GM13976 (cell line): ENCODE measurements around the gene PACSIN3.

Experiments
- DNase-seq: peaks from one replicate; pipeline ENCODE4 v3.0.0; 2012; ENCODE audit warnings: low spot score
- CTCF ChIP-seq: IDR thresholded peaks from 2 replicates; pipeline ENCODE4 v1.5.1; 2012; ENCODE audit warnings: borderline replicate concordance, mild to moderate bottlenecking; ENCODE audit not compliant: insufficient read depth; ENCODE audit errors: extremely low read depth, missing control alignments, control extremely low read depth
- in situ Hi-C: fragments of 300-500 bp; cut with MboI; formaldehyde crosslinking; loops from one replicate; pipeline ENCODE4 v1.12.0; 2022; ENCODE audit warnings: low sequenced_read_pairs, mixed read lengths, inconsistent platforms; ENCODE audit not compliant: unreplicated experiment

PACSIN3 gene

GRCh38 chr11:47161134-47161854 lies 24.9 kb downstream of the PACSIN3 start:
- in situ Hi-C loops = no loop called here
- DNase-seq = peak; percentile 88
- TF ChIP-seq CTCF = peak; percentile 81

- in situ Hi-C loops = no loop called here
- no peak for DNase-seq
- no peak for TF ChIP-seq CTCF
Measured at GRCh38 chr11:47160753-47161133, 25.5 kb downstream of the PACSIN3 start.

GRCh38 chr11:47158242-47158641 lies 28.0 kb downstream of the PACSIN3 start:
- TF ChIP-seq CTCF = no peak
- in situ Hi-C loops = loop anchor here (5.0 kb wide), 1 partner anchor 276 kb away; no protein-coding TSS in a partner anchor
- DNase-seq = no peak

- no peak for DNase-seq
- in situ Hi-C loops = loop anchor here (5.0 kb wide), 1 partner anchor 276 kb away; no protein-coding TSS in a partner anchor
- TF ChIP-seq CTCF = no peak
Measured at GRCh38 chr11:47157805-47158204, 28.4 kb downstream of the PACSIN3 start.

GRCh38 chr11:47156951-47157350 lies 29.3 kb downstream of the PACSIN3 start:
- DNase-seq = no peak
- in situ Hi-C loops = loop anchor here (5.0 kb wide), 1 partner anchor 275 kb away; no protein-coding TSS in a partner anchor
- TF ChIP-seq CTCF = no peak

GRCh38 chr11:47156333-47156732 lies 29.9 kb downstream of the PACSIN3 start:
- in situ Hi-C loops = loop anchor here (5.0 kb wide), 1 partner anchor 274 kb away; no protein-coding TSS in a partner anchor

More at GRCh38 chr11:47156333-47156732, 29.9 kb downstream of the PACSIN3 start:
- TF ChIP-seq CTCF = no peak
- no peak for DNase-seq
